ENCODE data around the gene CBARP. TPM values are rescaled to one million over a fixed set of nuclear protein-coding genes. Genes with fewer than 3 reads are reported as not detected.

The CBARP gene
- total and polyA plus RNA-seq, 2 of the 13 experiments (the other 11 are each of a cell fraction or from before 2014, with no cell fraction given): 1.2 to 1.4 TPM

GRCh38 chr19:1284293-1284978, 46.6 kb upstream of the CBARP start (continued):
- no peak for TF ChIP-seq ZHX1 (CRISPR knock-in tag; IDR thresholded peaks at IDR 0.05; ENCODE audit: low read depth)
- no peak for TF ChIP-seq ZNF225 (CRISPR knock-in tag; IDR thresholded peaks at IDR 0.05)
- no peak for TF ChIP-seq MXD1 (CRISPR knock-in tag; IDR thresholded peaks at IDR 0.05)
- TF ChIP-seq NR2F1 (CRISPR knock-in tag; IDR thresholded peaks at IDR 0.05): no peak
- TF ChIP-seq ZNF124 (CRISPR knock-in tag; IDR thresholded peaks at IDR 0.05): no peak
- no peak for TF ChIP-seq ZNF557 (CRISPR knock-in tag; IDR thresholded peaks at IDR 0.05)
- TF ChIP-seq ZNF264 (CRISPR knock-in tag; IDR thresholded peaks at IDR 0.05): 0 out of 2 replicates have a peak, but pooled peaks have one; percentile 24
- TF ChIP-seq FOXC1 (CRISPR knock-in tag; IDR thresholded peaks at IDR 0.05; ENCODE audit: borderline replicate concordance): no peak
- peak; percentile 57 for TF ChIP-seq ZGPAT (CRISPR knock-in tag; IDR thresholded peaks at IDR 0.05)
- no peak for TF ChIP-seq RBM39 (IDR thresholded peaks at IDR 0.05; ENCODE audit: low read depth, low read length, poor library complexity, severe bottlenecking)
- no peak for TF ChIP-seq AHDC1 (CRISPR knock-in tag; IDR thresholded peaks at IDR 0.05; ENCODE audit: borderline replicate concordance)
- TF ChIP-seq MLXIP (CRISPR knock-in tag; IDR thresholded peaks at IDR 0.05; ENCODE audit: borderline replicate concordance): no peak
- TF ChIP-seq SMAD3 (CRISPR knock-in tag; IDR thresholded peaks at IDR 0.05): no peak
- no peak; the same call in 1 of the 2 replicates for TF ChIP-seq CREM (IDR thresholded peaks at IDR 0.05)
- TF ChIP-seq CREM (CRISPR knock-in tag; IDR thresholded peaks at IDR 0.05): no peak
